ENCODE results near the gene DHX36.

Gene DHX36

GRCh38 chr3:154275965-154276364 is 48.3 kb downstream of the DHX36 start:
- DNase-seq, result no peak

GRCh38 chr3:154275292-154275691 is 49.0 kb downstream of the DHX36 start:
- DNase-seq, result no peak

- DNase-seq, result no peak
Observed at GRCh38 chr3:154274348-154274747, 49.9 kb downstream of the DHX36 start.

- DNase-seq, result no peak
Observed at GRCh38 chr3:154273381-154273780, 50.9 kb downstream of the DHX36 start.

GRCh38 chr3:154254527-154254926 is 69.8 kb downstream of the DHX36 start:
- DNase-seq, result no peak

GRCh38 chr3:154252759-154253638 is 71.3 kb downstream of the DHX36 start:
- peak; percentile 51 for DNase-seq

- DNase-seq, result no peak
Observed at GRCh38 chr3:154251610-154252009, 72.7 kb downstream of the DHX36 start.

GRCh38 chr3:154250291-154250690 is 74.0 kb downstream of the DHX36 start:
- no peak for DNase-seq

GRCh38 chr3:154247806-154248415 is 76.4 kb downstream of the DHX36 start:
- no peak for DNase-seq

GRCh38 chr3:154244644-154245043 is 79.6 kb downstream of the DHX36 start:
- DNase-seq, result peak; percentile 9

- DNase-seq, result no peak
Observed at GRCh38 chr3:154243353-154243752, 80.9 kb downstream of the DHX36 start.

- no peak for DNase-seq
Observed at GRCh38 chr3:154242766-154243165, 81.5 kb downstream of the DHX36 start.

GRCh38 chr3:154241496-154241895 is 82.8 kb downstream of the DHX36 start:
- DNase-seq, result no peak

GRCh38 chr3:154240235-154240634 is 84.1 kb downstream of the DHX36 start:
- DNase-seq, result no peak

- DNase-seq, result no peak
Observed at GRCh38 chr3:154236331-154236730, 88.0 kb downstream of the DHX36 start.

GRCh38 chr3:154235330-154235729 is 89.0 kb downstream of the DHX36 start:
- peak; percentile 48 for DNase-seq

- peak; percentile 14 for DNase-seq
Observed at GRCh38 chr3:154229217-154229590, 95.1 kb downstream of the DHX36 start.

- DNase-seq, result peak; percentile 77
Observed at GRCh38 chr3:154228561-154229216, 95.6 kb downstream of the DHX36 start.

- DNase-seq, result no peak
Observed at GRCh38 chr3:154227531-154227930, 96.8 kb downstream of the DHX36 start.

- no peak for DNase-seq
Observed at GRCh38 chr3:154225536-154225935, 98.8 kb downstream of the DHX36 start.

GRCh38 chr3:154224866-154225265 is 99.4 kb downstream of the DHX36 start:
- DNase-seq, result no peak

GRCh38 chr3:154224366-154224765 is 99.9 kb downstream of the DHX36 start:
- DNase-seq, result no peak

- peak; percentile 12 for DNase-seq
Observed at GRCh38 chr3:154223519-154223918, 100.8 kb downstream of the DHX36 start.

All from NCI-H226 (cell line).